Spinal cord (tissue), 10 donors: ENCODE results near the gene KPNB1. TPM values are rescaled to one million over a fixed set of nuclear protein-coding genes. Genes with fewer than 3 reads are reported as not detected.

Experiments
- DNase-seq, 6 donors: peaks; one replicate each; pipeline versions ENCODE4 v3.0.0 to v3.0.0-alpha.2; 2013 to 2015; ENCODE audit warnings: low spot score in 6 of 6, low read depth in 4 of 6
- H3K27ac ChIP-seq: one replicate; pipeline ENCODE4 v1.5.1; 2013; ENCODE audit warnings: low read depth, low read length, control low read depth
- H3K27me3 ChIP-seq: one replicate; pipeline ENCODE4 v1.6.1; 2013; ENCODE audit warnings: low read length; ENCODE audit not compliant: control insufficient read depth, insufficient read depth
- H3K36me3 ChIP-seq: one replicate; pipeline ENCODE4 v1.6.1; 2013; ENCODE audit warnings: low read length; ENCODE audit not compliant: control insufficient read depth, insufficient read depth
- H3K4me1 ChIP-seq: one replicate; pipeline ENCODE4 v1.6.1; 2013; ENCODE audit warnings: low read length; ENCODE audit not compliant: control insufficient read depth, insufficient read depth
- H3K4me3 ChIP-seq: one replicate; pipeline ENCODE4 v1.5.1; 2013; ENCODE audit warnings: low read depth, low read length, control low read depth
- H3K9me3 ChIP-seq: one replicate; pipeline ENCODE4 v1.6.1; 2013; ENCODE audit warnings: low read length; ENCODE audit not compliant: control insufficient read depth, insufficient read depth
- WGBS: methylation state at CpG from one replicate; pipeline ENCODE4 v1.1.5; 2013; ENCODE audit warnings: missing lambda C conversion rate; ENCODE audit not compliant: insufficient coverage; 5-methylcytosine and 5-hydroxymethylcytosine counted together
- polyA plus RNA-seq, 2 donors: library from polyadenylated mRNA; unstranded; fragments of 120-200 nt; gene quantifications; one replicate each; pipeline ENCODE4 v1.2.1, GENCODE V29; 2013; ENCODE audit not compliant: insufficient read length in 2 of 2
- total RNA-seq, 2 donors: library from RNA; depleted of rRNA in 1 of 2; stranded (reverse); fragments of 120-200 nt in 1 of 2; fragments of >200 nt in 1 of 2; gene quantifications; one replicate each; pipeline versions ENCODE4 v1.2.3 to v1.2.4, GENCODE V29; 2013 to 2014
- donor health status: healthy.

Gene KPNB1
- total and polyA plus RNA-seq, 4 donors = 152 to 185 (median 165) TPM

DNA sequence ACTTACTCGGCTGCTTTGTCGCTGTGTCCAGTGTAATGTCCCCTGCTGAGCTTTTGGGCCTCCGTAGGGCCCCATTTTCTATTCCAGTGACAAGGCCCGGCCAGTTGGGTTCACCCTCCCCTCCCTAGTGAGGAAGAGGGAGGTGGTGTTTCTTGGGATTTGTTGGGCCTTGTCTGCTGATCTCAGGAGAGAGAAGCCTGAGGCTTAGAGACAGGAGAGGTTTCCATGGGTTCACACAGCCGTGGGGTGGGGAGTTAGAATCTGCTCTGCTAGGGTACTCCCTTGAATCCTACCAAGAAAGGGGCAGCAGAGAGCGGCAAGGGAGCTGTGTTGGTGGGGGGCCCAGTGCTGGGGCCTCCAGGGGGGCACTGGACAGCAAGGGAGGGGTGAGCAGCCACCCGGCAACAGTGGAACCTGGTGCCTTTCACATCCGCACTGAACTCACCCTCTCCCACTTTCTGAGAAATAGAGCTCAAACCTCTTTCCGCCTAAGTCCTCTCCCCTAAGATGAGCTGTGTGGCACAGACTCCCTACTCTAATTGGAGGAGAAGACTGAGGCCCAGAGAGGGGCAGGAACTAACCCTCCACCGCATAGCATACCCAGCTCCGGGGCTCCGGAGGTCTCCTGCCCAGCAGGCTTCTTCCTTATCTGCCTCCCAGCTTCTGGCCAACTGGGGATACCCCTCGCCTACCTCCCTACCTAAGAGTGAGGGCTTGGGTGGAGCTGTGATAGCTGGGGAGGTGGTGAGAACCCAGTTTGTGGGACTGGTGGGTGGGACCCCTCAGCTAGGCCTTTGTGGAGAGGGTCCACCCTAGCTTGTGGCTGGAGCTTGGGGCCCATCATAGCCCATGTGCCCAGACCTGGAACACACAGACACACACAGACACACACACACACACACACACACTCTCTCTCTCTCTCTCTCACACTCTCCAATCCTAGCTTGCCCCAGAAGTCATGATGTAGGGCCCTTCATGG, 51.0 kb downstream of the KPNB1 start:
- Histone ChIP-seq H3K36me3 (peaks cover 86% of the 10 kb centered on the region), H3K27ac (no peak overlapping the region)
- DNase-seq = no peak

DNA sequence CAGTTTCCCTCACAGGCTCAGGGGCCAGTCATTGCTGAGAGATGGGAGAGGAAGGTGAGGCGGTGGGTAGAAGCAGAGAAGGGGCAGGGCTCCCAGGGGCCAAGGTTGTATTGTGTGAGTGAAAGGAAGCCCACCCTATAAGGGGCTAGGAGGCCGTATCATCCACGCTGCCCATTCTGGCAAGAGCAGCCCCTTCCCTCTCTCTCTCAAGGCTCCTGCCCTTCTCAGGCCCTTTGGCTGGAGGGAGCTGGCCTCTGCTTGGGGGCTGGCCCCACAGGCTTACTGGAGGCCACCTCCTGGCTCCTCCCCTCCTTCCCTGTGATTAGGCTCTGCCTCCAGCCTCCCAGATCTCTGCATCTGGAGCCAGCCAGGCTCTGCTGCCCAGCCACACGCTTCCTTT, 51.9 kb downstream of the KPNB1 start:
- Histone ChIP-seq H3K9me3 (no peaks in the 10 kb centered on the region), H3K4me3 (no peak overlapping the region), H3K27me3 (no peaks in the 10 kb centered on the region), H3K4me1 (peaks cover 46% of the 10 kb centered on the region), H3K27ac (no peak overlapping the region), H3K36me3 (peaks cover 83% of the 10 kb centered on the region)
- 88% methylated on average over 1 of the region's 4 CpGs for WGBS
- DNase-seq = no peak

More for the DNA sequence above, 51.0 kb downstream of the KPNB1 start:
- Histone ChIP-seq H3K9me3 (no peaks in the 10 kb centered on the region), H3K4me3 (no peak overlapping the region), H3K27me3 (no peaks in the 10 kb centered on the region), H3K4me1 (peaks cover 44% of the 10 kb centered on the region)
- 70% methylated on average over 4 of the region's 13 CpGs for WGBS

DNA sequence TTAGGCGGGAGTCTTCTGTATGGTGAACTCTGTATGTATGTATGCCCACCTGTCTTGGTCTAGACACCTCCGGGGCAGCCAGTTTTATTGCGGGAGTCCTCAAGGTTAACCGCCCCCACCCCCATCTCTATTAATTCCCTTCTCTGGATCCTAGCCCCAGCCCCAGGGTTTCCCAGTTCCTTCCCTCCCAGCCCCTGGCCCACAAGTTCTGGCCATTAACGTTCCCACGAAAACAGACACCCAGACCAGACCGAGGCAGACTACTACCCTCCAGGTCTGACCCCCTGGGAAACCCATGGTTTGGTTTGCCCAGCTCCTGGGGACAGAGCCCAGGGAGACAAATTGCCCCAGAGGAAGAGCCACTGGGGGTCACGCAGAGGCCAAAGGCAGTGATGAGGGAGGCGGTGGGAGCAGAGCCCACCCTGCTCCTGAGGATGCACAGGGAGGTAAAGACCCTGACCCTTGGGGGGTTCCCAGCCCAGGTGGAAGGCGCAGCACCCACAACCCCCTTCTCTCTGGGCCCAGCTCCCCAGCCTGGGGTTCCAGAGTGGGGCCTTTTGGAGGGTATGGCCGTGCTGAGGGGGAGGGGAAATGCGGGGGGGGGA, 52.8 kb downstream of the KPNB1 start:
- WGBS = 62% methylated on average over 5 of the region's 12 CpGs
- no peak overlapping the region for H3K4me3 ChIP-seq
- peaks cover 50% of the 10 kb centered on the region for H3K4me1 ChIP-seq
- H3K9me3 ChIP-seq = no peaks in the 10 kb centered on the region
- H3K27ac ChIP-seq = peak overlapping the region; percentile 15
- no peaks in the 10 kb centered on the region for H3K27me3 ChIP-seq
- peaks cover 77% of the 10 kb centered on the region for H3K36me3 ChIP-seq
- DNase-seq = no peak

DNA sequence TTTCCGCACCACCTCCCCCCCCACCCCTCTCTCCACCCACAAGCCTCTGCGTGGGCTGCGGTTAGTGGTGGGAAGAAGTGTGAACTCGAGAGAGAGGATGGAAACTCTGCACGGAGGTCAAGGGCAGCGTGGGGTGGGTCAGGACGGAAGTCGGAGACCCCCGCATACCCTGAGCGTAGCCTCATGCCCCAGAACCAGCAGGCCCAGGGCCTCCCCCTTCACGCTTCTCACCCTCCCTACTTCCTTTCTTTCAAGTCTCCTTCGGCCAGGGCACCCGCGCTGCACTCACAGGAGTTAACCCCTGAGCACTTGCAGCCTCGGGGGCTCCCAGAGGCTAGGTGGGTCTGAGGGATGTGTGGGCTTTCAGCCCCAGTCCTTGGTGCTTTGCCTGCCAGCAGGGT, 53.5 kb downstream of the KPNB1 start:
- peaks cover 56% of the 10 kb centered on the region for H3K4me1 ChIP-seq
- H3K4me3 ChIP-seq = no peak overlapping the region
- no peak for DNase-seq
- no peaks in the 10 kb centered on the region for H3K27me3 ChIP-seq
- WGBS = 75% methylated on average over 8 of the region's 15 CpGs
- no peaks in the 10 kb centered on the region for H3K9me3 ChIP-seq
- H3K27ac ChIP-seq = no peak overlapping the region
- peaks cover 72% of the 10 kb centered on the region for H3K36me3 ChIP-seq

DNA sequence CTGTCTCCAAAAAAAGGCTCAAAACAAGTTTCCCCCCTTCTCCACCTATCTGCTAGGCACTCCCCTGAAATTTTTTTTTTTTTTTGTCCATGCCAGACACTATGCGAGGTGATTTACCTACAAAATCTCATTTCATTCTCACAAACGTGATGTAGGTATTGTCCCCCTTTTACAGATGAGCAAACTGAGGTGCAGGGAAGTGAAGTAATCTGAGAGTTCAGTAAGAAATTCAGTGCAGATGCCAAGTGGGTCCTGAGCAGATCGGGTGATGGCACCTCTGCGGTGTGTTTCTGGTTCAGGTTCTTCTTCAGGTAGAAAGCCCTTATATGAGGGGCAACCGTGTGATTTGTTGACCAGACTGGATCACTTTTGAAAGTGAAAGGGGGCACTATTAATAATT, 54.0 kb downstream of the KPNB1 start:
- Histone ChIP-seq H3K4me1 (peaks cover 60% of the 10 kb centered on the region), H3K9me3 (no peaks in the 10 kb centered on the region), H3K27ac (no peak overlapping the region), H3K27me3 (no peaks in the 10 kb centered on the region), H3K4me3 (no peak overlapping the region), H3K36me3 (peaks cover 71% of the 10 kb centered on the region)
- DNase-seq = no peak
- WGBS = 92% methylated on average over 3 of the region's 5 CpGs

DNA sequence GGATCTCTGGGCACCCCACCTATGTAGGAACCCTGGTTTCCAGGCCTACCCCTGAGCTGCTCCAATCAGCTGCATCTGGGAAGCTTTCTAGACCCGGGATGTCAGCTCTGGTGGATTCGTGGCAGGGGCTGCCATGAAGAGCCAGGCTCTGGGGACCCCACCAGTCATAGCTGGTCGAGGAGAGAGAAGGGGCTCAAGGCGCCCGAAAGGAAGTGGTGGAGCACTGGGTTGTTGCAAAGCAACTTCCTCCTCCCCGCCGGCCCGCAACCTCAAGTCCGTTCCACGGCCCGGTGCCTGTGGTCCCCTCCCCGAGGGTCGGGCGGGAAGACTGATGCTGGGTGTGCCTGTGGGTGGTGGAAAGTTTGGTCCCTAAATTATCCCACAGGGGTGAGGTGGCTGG, 54.4 kb downstream of the KPNB1 start:
- H3K9me3 ChIP-seq = no peaks in the 10 kb centered on the region
- no peaks in the 10 kb centered on the region for H3K27me3 ChIP-seq
- no peak overlapping the region for H3K27ac ChIP-seq
- H3K4me3 ChIP-seq = no peak overlapping the region
- WGBS = 73% methylated on average over 11 of the region's 14 CpGs
- DNase-seq = no peak
- peaks cover 58% of the 10 kb centered on the region for H3K4me1 ChIP-seq
- H3K36me3 ChIP-seq = peaks cover 68% of the 10 kb centered on the region

DNA sequence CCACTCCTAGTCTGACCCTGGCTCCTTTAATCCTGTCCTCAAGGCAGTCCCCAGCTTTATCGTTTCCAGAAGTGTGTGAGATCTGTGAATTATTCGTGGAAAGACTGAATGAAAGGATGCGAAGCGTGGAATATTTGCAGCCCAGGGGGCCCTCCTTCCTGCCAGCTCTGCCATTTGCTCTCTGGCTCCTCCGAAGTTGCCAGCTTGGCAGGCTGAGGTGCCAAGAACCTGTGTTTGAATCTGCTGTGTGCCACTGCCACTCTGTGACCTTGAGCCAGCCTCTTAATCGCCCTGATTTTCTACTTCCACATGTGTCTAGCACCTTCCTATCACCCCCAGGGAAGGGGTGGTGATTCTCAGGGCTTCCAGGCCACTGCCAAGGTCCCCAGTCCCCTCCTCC, 55.0 kb downstream of the KPNB1 start:
- Histone ChIP-seq H3K9me3 (no peaks in the 10 kb centered on the region), H3K4me3 (no peak overlapping the region), H3K36me3 (peaks cover 65% of the 10 kb centered on the region), H3K27me3 (no peaks in the 10 kb centered on the region), H3K27ac (peak overlapping the region; percentile 6), H3K4me1 (peaks cover 58% of the 10 kb centered on the region)
- 52% methylated on average over 6 of the region's 6 CpGs for WGBS
- peak in 1 of 6 donors; percentile 63 for DNase-seq

DNA sequence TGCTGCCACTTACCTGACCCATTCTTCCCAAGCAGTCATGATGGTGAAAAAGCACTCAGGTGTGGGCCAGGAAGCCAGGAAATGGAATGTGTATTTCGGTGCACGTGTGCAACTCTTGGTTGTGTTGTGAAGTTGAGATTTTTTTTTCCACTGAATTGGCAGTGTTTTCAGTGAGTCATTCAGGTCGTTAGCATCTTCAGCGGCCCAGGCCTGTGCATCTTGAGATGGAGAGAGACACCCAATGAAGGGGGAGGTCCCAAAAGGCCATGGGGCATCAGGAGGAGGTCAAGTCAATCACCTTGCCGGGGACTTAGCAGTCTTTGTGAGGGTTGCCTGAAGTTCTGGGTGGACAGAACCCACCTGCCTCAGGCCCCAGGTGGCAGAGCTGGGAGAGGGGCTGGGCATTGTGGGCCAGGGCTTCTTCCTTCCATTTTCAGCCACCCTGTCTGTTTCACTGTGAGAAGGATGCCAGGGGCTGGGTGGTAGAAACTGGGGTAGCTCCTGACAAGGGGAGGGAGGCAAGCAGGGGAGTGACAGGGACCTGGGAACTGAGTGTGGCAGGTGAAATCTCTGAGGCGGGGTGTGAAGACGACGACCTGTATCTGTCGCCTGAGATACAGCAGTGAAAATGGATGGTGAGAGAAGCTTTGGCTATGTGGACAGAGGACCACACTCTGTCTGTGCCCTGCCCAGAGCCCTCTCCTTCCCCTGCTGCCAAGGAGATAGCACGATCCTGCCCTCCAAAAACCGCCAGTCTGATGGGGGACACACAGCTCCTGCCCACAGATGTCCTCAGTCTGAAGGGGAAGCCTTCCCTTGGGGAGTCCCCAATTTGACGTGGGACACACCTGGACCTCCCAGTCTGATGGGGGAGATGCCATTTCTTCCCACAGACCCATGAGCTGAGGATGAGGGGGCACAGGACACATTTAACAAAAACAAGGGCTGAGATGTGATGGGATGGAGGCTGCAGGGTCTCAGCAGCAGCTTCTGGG, 56.1 kb downstream of the KPNB1 start:
- 75% methylated on average over 7 of the region's 12 CpGs for WGBS
- peak overlapping the region; percentile 80 for H3K27ac ChIP-seq
- peaks cover 58% of the 10 kb centered on the region for H3K4me1 ChIP-seq
- DNase-seq = no peak
- H3K36me3 ChIP-seq = peaks cover 63% of the 10 kb centered on the region
- no peak overlapping the region for H3K4me3 ChIP-seq
- no peaks in the 10 kb centered on the region for H3K27me3 ChIP-seq
- H3K9me3 ChIP-seq = no peaks in the 10 kb centered on the region
